ENCODE measurements around the gene ATP5F1C. TPM values are rescaled to one million over a fixed set of nuclear protein-coding genes. Genes with fewer than 3 reads are reported as not detected.

The ATP5F1C gene
- total RNA-seq, 3 donors from 2014 or later: 260 to 297 (median 260) TPM

DNA sequence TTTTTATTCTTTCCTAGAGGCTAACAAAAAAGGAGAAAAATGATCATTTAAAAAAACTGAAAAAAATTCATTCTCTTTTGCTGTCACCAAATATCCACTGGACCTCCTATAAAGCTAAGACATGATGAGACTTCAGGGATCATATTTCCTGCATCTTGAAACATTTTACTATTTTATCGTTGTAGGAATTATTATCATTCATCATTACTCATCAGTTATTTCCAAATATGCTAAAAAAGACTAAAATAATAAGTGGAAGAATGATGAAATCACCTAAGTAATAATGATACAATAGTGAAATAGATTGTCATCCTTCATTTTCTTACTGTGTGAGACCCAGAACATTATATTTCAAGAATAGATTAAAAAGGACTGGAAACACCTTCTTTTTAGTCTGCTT, 58.6 kb downstream of the ATP5F1C start:
- DNase-seq: no peak
- Mint-ChIP-seq H3K27me3 (ENCODE audit: low read depth) (no peaks in the 10 kb centered on the region), H3K36me3 (ENCODE audit: insufficient read depth) (peaks cover 14% of the 10 kb centered on the region), H3K4me1 (ENCODE audit: low read depth) (peaks cover 12% of the 10 kb centered on the region), H3K9me3 (no peaks in the 10 kb centered on the region), H3K4me3 (no peak overlapping the region)
- no peak for ATAC-seq

DNA sequence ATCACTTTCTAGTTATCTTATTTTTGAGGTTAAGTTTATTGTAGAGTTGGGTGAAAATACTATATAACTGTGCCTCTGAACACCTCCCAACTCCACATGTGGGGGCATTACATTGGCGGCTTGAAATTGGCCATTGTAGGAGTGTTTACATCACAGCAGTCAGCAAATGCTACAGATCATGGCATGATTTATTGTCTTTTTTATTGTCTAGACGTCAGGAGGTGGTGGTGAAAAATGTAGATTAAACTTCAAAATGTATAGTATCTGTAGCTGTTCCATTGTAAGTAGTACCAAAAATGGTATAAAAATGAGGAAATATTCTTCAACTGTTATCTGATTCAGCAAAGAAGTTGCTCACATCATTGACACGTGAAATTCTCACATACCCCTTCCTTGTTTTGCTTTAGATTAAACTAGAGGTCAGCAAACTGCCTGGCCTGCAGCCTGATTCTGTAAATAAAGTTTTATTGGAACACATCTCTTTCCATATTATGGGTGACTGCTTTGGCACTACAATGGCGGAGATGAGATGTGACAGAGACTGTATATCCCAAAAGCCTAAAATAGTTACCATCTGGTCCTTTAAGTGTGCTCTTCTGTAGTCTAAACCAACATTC, 65.4 kb downstream of the ATP5F1C start:
- Mint-ChIP-seq H3K36me3 (ENCODE audit: insufficient read depth) (peaks cover 18% of the 10 kb centered on the region), H3K27me3 (ENCODE audit: low read depth) (no peaks in the 10 kb centered on the region), H3K4me1 (ENCODE audit: low read depth) (peaks cover 28% of the 10 kb centered on the region), H3K9me3 (no peaks in the 10 kb centered on the region), H3K4me3 (no peak overlapping the region)
- DNase-seq (no peak), ATAC-seq (no peak)

DNA sequence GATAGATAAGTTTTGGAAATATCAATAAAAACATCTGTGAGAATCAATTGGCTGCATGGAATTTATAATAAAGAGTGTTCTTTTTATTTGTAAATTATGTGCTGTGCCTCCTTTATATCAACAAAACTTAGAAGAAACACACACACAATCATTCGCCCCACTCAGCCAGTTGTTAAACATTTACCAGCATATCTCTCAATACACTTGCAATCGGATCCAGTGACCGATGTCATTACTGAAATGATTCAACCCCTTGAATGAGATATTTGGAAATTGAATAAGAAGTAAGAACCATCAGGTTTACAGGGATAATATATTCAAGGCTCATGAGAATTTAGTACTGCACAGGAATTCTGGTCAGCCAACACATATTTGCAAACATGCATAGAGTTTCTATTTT, 65.9 kb downstream of the ATP5F1C start:
- Mint-ChIP-seq H3K4me3 (no peak overlapping the region), H3K9me3 (no peaks in the 10 kb centered on the region), H3K27me3 (ENCODE audit: low read depth) (no peaks in the 10 kb centered on the region), H3K36me3 (ENCODE audit: insufficient read depth) (peaks cover 18% of the 10 kb centered on the region), H3K4me1 (ENCODE audit: low read depth) (peaks cover 27% of the 10 kb centered on the region)
- DNase-seq: no peak
- no peak for ATAC-seq

DNA sequence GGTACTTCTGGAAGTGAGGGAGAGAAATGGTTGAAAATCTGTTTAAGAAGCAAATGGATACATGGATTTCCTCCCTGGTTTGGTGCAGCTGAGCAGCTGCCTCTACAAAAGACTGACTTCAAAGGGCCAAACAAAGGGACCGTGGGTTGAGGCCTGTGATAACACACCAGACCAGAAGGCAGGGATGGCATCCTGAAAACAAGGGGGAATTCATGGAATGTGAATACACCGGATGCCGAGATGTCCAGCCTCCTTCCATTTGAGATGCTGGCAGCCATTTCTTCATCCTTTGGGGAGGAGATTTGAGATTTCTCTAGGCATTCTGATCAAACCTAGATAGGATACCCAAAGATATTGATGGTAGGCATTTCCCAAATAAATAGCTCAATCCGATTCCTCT, 67.2 kb downstream of the ATP5F1C start:
- H3K4me3 Mint-ChIP-seq: no peak overlapping the region
- DNase-seq (no peak), ATAC-seq (no peak)
- H3K9me3 Mint-ChIP-seq: no peaks in the 10 kb centered on the region
- peaks cover 18% of the 10 kb centered on the region for H3K36me3 Mint-ChIP-seq (ENCODE audit: insufficient read depth)
- peaks cover 27% of the 10 kb centered on the region for H3K4me1 Mint-ChIP-seq (ENCODE audit: low read depth)
- no peaks in the 10 kb centered on the region for H3K27me3 Mint-ChIP-seq (ENCODE audit: low read depth)

DNA sequence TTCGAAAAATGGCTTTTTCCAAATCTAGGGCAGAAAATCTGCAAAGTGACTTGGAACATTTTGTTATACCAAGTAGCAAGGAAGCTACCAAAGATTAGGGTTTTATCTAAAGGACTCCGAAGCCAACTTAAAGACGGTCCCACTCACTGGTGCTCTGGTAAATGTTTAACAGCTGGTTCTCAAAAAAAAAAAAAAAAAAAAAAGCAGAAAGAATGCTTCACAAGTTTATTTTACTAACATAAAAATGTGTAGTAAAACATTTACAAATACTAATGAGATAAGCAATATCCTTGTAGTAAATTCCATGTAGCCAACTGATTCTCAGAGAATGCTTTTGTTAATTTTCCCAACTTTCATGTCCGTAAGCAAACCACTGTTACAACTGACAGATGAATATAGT, 68.7 kb downstream of the ATP5F1C start:
- Mint-ChIP-seq H3K27me3 (ENCODE audit: low read depth) (no peaks in the 10 kb centered on the region), H3K9me3 (peaks cover 3% of the 10 kb centered on the region), H3K4me3 (no peak overlapping the region), H3K4me1 (ENCODE audit: low read depth) (peaks cover 27% of the 10 kb centered on the region), H3K36me3 (ENCODE audit: insufficient read depth) (peaks cover 18% of the 10 kb centered on the region)
- no peak for DNase-seq
- ATAC-seq: no peak

DNA sequence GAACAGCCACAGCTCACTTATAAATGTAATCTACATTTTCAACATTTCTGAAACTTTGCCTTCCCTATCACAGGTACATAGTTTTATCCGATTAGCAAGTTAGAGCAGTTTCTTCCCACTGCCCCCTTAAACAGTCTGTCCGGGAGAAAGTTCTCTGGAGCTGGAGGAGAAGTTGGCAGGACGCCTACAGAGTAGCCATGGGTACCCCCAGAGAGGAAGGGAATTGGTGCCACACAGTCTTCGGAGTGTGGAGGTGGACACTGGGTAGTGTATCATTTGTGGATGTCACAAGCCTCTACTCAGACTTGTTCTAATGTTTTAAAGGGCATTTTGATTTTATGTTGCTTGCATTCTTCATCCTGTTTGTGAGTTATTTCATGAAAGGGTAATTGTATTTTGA, 69.3 kb downstream of the ATP5F1C start:
- Mint-ChIP-seq H3K4me1 (ENCODE audit: low read depth) (peaks cover 27% of the 10 kb centered on the region), H3K36me3 (ENCODE audit: insufficient read depth) (peaks cover 22% of the 10 kb centered on the region), H3K27me3 (ENCODE audit: low read depth) (no peaks in the 10 kb centered on the region), H3K9me3 (peaks cover 9% of the 10 kb centered on the region), H3K4me3 (no peak overlapping the region)
- ATAC-seq (no peak), DNase-seq (no peak)

Other genes with a start within 250 kb of the ATP5F1C start
- not detected for gene ITIH5, start 121.2 kb upstream of the ATP5F1C start, total RNA-seq
- gene ITIH2, start 84.9 kb upstream of the ATP5F1C start, total RNA-seq: under 1 TPM; 0.32 to 0.71 (median 0.38) TPM
- gene KIN, start 184 bp upstream of the ATP5F1C start, total RNA-seq: 10 to 100 TPM; 13.0 to 19.4 (median 14.9) TPM
- gene TAF3, start 30.3 kb downstream of the ATP5F1C start, total RNA-seq: 10 to 100 TPM; 21.0 to 22.2 (median 22.0) TPM

All from activated T-cell treated with anti-CD3 and anti-CD28 coated beads, Interleukin-2, amount 50 U/mL, for 4 hours (primary cell).